ENCODE measurements around the gene TEC.
"Not testable (repeated sequence)": the region's sequence is repeated elsewhere in the genome, so short reads cannot be mapped to it uniquely, and the experiment has no call there.

- TF ChIP-seq CTCF, POLR2A (IDR thresholded peaks at IDR 0.05): not testable (repeated sequence)
Observed at GRCh38 chr4:48186394-48186793, 83.2 kb downstream of the TEC start.
